PC-3 (cell line): ENCODE measurements around the gene ANKRD11. TPM values are rescaled to one million over a fixed set of nuclear protein-coding genes. Genes with fewer than 3 reads are reported as not detected.

Experiments
- ATAC-seq: fragments of 200-7000 bp; cut with Tn5 transposase; 2 replicates; pipeline ENCODE4 v1.9.1; 2020; ENCODE audit warnings: mild to moderate bottlenecking, moderate library complexity
- BruUV-seq: library from RNA; stranded (reverse); fragments of 400-500 nt; replicated peaks from 2 replicates; lab custom pipeline; 2021; lab: Mats Ljungman, UMichigan
- CTCF ChIA-PET: fragments of 300-600 bp; sonication (Branson Sonifier 250); formaldehyde crosslinking; loops from one replicate; lab custom pipeline; 2022; ENCODE audit warnings: antibody characterized with exemption; lab: Charles Lee
- POLR2A ChIA-PET: fragments of 300-600 bp; sonication (Branson Sonifier 250); formaldehyde crosslinking; loops from one replicate; lab custom pipeline; 2022; ENCODE audit warnings: antibody characterized with exemption; ENCODE audit not compliant: unreplicated experiment; lab: Charles Lee
- DNase-seq: peaks from one replicate; pipeline ENCODE4 v3.0.0-alpha.2; 2015
- H2AFZ ChIP-seq: fragments of 300-600 bp; sonication (generic); 2 replicates; pipeline ENCODE4 v1.6.0; 2016; ENCODE audit warnings: antibody characterized with exemption, low read length
- H3F3A ChIP-seq: fragments of 300-600 bp; sonication (generic); one replicate; pipeline ENCODE4 v1.6.0; 2017; ENCODE audit warnings: antibody characterized with exemption, low read length, control low read depth, mild to moderate bottlenecking; ENCODE audit not compliant: unreplicated experiment
- H3K27ac ChIP-seq: fragments of 300-600 bp; sonication (generic); 2 replicates; pipeline ENCODE4 v1.5.1; 2016; ENCODE audit warnings: mild to moderate bottlenecking, low read length
- H3K27me3 ChIP-seq: fragments of 300-600 bp; sonication (generic); 2 replicates; pipeline ENCODE4 v1.6.1; 2016; ENCODE audit warnings: low read length, mixed read lengths
- H3K36me3 ChIP-seq: fragments of 300-600 bp; sonication (generic); 2 replicates; pipeline ENCODE4 v1.6.1; 2016; ENCODE audit warnings: low read depth, mixed run types, low read length, mixed read lengths
- H3K4me1 ChIP-seq: fragments of 300-600 bp; sonication (generic); 2 replicates; pipeline ENCODE4 v1.5.1; 2016; ENCODE audit warnings: low read length; ENCODE audit not compliant: insufficient read depth
- H3K4me2 ChIP-seq: fragments of 300-600 bp; sonication (generic); 2 replicates; pipeline ENCODE4 v1.6.0; 2016; ENCODE audit warnings: low read length
- H3K4me3 ChIP-seq: fragments of 300-600 bp; sonication (generic); 2 replicates; pipeline ENCODE4 v1.5.1; 2016; ENCODE audit warnings: mild to moderate bottlenecking, low read length, mixed read lengths
- H3K79me2 ChIP-seq: fragments of 300-600 bp; sonication (generic); 2 replicates; pipeline ENCODE4 v1.6.1; 2017; ENCODE audit warnings: low read length, mixed read lengths
- H3K9ac ChIP-seq: fragments of 300-600 bp; sonication (generic); 2 replicates; pipeline ENCODE4 v1.6.0; 2016; ENCODE audit warnings: mild to moderate bottlenecking, low read length
- H3K9me2 ChIP-seq: fragments of 300-600 bp; sonication (generic); replicated peaks from 2 replicates; pipeline ENCODE4 v1.6.1; 2016; ENCODE audit warnings: mixed run types, low read length, mixed read lengths
- H3K9me3 ChIP-seq: fragments of 300-600 bp; sonication (generic); 2 replicates; pipeline ENCODE4 v1.6.1; 2016; ENCODE audit warnings: low read length, mixed read lengths
- H4K20me1 ChIP-seq: fragments of 300-600 bp; sonication (generic); 2 replicates; pipeline ENCODE4 v1.6.1; 2016; ENCODE audit warnings: low read length, mixed read lengths
- CTCF ChIP-seq: fragments of 300-600 bp; sonication (generic); conservative IDR thresholded peaks from 2 replicates; pipeline ENCODE4 v1.5.1; 2017; ENCODE audit warnings: antibody characterized with exemption, low read depth, mild to moderate bottlenecking, low read length
- EZH2 ChIP-seq: fragments of 300-600 bp; sonication (generic); IDR thresholded peaks from one replicate; pipeline ENCODE4 v1.6.1; 2017; ENCODE audit warnings: antibody characterized with exemption, mild to moderate bottlenecking, low read length; ENCODE audit not compliant: unreplicated experiment
- EZH2phosphoT487 ChIP-seq: fragments of 300-600 bp; sonication (generic); IDR thresholded peaks from 2 replicates; pipeline ENCODE4 v1.6.1; 2018; ENCODE audit warnings: mild to moderate bottlenecking, antibody characterized with exemption, low read length, borderline replicate concordance
- intact Hi-C: fragments of 100-400 bp; cut with micrococcal nuclease; formaldehyde crosslinking; loops from 2 replicates; pipeline ENCODE4 v1.9.0; 2023
- total RNA-seq: library from RNA; depleted of rRNA; stranded (reverse); fragments of >200 nt; gene quantifications from 2 replicates; pipeline ENCODE4 v1.2.3, GENCODE V29; 2014

The ANKRD11 gene
- total RNA-seq, 1 experiment from 2014 or later: 65.0 TPM

GRCh38 chr16:89413811-89414585, 76.4 kb downstream of the ANKRD11 start:
- Histone ChIP-seq H3K4me3 (no peak overlapping the region), H3K9me2 (no peaks in the 10 kb centered on the region), H3K36me3 (peaks cover 6% of the 10 kb centered on the region; the same call in 1 of the 2 replicates), H3K9me3 (no peaks in the 10 kb centered on the region), H3K27me3 (no peaks in the 10 kb centered on the region), H2AFZ (no peak overlapping the region), H3K27ac (no peak overlapping the region), H4K20me1 (peaks cover 65% of the 10 kb centered on the region), H3K4me1 (no peaks in the 10 kb centered on the region; the same call in 1 of the 2 replicates), H3K4me2 (no peak overlapping the region), H3K9ac (no peak overlapping the region), H3K79me2 (peaks cover 98% of the 10 kb centered on the region), H3F3A (no peaks in the 10 kb centered on the region)
- DNase-seq: no peak
- TF ChIP-seq CTCF: no peak
- no peak for TF ChIP-seq EZH2phosphoT487
- TF ChIP-seq EZH2: no peak
- ChIA-PET CTCF (no interaction called here), POLR2A (no interaction called here)
- intact Hi-C loops: no loop called here
- no TSS peak for BruUV-seq
- ATAC-seq: no peak

- ATAC-seq (no peak), DNase-seq (no peak)
- H3K4me3 ChIP-seq: no peak overlapping the region
- peaks cover 98% of the 10 kb centered on the region for H3K79me2 ChIP-seq
- H3K4me1 ChIP-seq: no peaks in the 10 kb centered on the region; the same call in 1 of the 2 replicates
- peaks cover 2% of the 10 kb centered on the region; the same call in 1 of the 2 replicates for H3K36me3 ChIP-seq
- no peak overlapping the region for H3K9ac ChIP-seq
- no peaks in the 10 kb centered on the region for H3K9me3 ChIP-seq
- no peaks in the 10 kb centered on the region for H3K9me2 ChIP-seq
- no peaks in the 10 kb centered on the region for H3K27me3 ChIP-seq
- H3K27ac ChIP-seq: no peak overlapping the region
- no peak overlapping the region for H2AFZ ChIP-seq
- H3F3A ChIP-seq: no peaks in the 10 kb centered on the region
- H3K4me2 ChIP-seq: no peak overlapping the region
- BruUV-seq: no TSS peak
- ChIA-PET POLR2A (no interaction called here), CTCF (no interaction called here)
- H4K20me1 ChIP-seq: peaks cover 77% of the 10 kb centered on the region
- TF ChIP-seq EZH2 (no peak), EZH2phosphoT487 (no peak), CTCF (no peak)
- intact Hi-C loops: no loop called here
These were observed 77.5 kb downstream of the ANKRD11 start for GRCh38 chr16:89412811-89413210.

GRCh38 chr16:89411335-89411850, 79.0 kb downstream of the ANKRD11 start:
- no peak for TF ChIP-seq EZH2
- TF ChIP-seq CTCF: no peak
- TF ChIP-seq EZH2phosphoT487: no peak
- POLR2A ChIA-PET: no interaction called here
- H2AFZ ChIP-seq: no peak overlapping the region
- CTCF ChIA-PET: no interaction called here
- no peaks in the 10 kb centered on the region for H3F3A ChIP-seq
- no peak overlapping the region for H3K4me2 ChIP-seq
- no TSS peak for BruUV-seq
- no peak overlapping the region for H3K9ac ChIP-seq
- H3K4me1 ChIP-seq: no peaks in the 10 kb centered on the region; the same call in 1 of the 2 replicates
- H3K9me2 ChIP-seq: no peaks in the 10 kb centered on the region
- DNase-seq (no peak), ATAC-seq (no peak)
- intact Hi-C loops: no loop called here
- no peaks in the 10 kb centered on the region for H3K36me3 ChIP-seq
- H3K9me3 ChIP-seq: no peaks in the 10 kb centered on the region
- no peaks in the 10 kb centered on the region for H3K27me3 ChIP-seq
- no peak overlapping the region for H3K4me3 ChIP-seq
- H3K79me2 ChIP-seq: peaks cover 98% of the 10 kb centered on the region
- peaks cover 65% of the 10 kb centered on the region for H4K20me1 ChIP-seq
- no peak overlapping the region for H3K27ac ChIP-seq
